NOMO-1 (cell line): ENCODE data around the gene TNFSF12.

ENCODE experiments used
- DNase-seq, 2 experiments: peaks; one replicate each; lab custom pipeline; 2025; ENCODE audit not compliant: unreplicated experiment in 2 of 2; lab: John Stamatoyannopoulos, UW

Gene TNFSF12

DNA sequence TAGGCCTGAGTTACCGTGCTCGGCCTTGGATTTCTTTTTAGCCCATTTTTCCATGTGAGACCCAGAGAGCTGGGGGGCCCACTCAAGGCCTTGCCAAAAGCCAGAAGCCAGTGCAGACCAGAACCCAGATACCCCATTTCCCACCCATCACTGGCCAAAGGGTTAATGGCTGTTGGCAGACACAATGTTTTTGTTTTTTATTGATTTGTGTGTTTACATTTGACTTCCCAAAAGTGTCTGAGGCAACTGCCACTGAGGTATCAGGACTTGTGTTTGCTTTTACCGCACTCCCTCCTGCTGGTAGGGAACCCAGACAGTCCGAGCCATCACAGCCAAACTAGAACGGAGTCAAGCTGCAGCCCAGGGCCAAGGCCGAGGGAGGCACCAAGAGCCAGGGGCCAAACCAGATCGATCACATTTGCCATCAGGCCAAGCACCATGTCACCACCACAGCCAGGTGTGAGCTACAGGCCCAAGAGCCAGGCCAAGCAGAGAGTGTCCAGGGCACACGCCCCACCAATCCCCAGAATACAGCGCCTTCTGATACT is 7.7 kb upstream of the TNFSF12 start:
- no peak for DNase-seq

DNA sequence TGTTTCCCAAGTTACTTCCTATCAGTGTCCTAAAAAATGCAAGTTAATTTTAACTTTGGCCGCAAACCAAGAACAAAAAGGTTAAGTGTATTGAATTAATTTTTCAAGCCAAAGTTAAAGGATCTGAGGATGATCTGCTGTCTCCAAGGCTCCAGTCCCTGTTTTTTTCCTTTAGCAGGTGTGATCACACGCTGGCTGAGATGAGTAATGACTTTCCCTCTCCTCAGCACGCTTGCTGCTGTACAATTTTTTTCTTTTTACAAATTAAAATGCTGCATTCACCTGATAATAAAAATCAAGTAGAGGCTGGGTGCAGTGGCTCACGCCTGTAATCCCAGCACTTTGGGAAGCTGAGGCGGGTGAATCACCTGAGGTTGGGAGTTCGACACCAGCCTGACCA is 3.9 kb upstream of the TNFSF12 start:
- DNase-seq: no peak

DNA sequence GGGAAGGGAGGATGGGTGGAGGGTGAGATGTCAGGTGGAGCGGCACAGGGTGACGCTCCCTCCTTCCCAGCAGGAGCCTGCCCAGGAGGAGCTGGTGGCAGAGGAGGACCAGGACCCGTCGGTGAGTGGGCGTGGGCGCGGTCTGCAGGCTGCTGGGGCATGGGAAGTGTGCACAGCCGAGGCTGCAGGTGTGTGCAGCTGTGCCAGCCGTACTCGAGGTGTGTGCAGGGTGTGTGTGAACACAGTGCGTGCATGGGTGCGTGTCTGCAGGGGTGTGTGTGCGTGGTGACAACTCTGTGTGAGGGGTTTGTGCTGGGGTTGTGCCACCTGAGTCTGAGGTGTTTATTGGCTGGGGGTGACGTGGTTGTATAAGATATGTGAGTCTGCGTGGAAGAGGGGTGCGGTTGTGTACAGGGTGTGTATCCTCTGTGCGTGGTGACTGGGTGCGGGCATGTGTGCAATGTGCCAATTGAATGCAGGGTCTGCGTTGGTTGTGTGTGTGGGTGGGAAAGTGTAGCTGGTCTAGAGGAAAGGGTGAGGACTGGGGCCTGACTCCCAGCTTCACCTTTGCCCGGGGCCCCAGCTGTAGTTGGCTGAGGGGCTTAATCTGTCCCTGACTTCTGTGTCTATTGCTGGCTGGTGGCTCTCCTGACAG is 670 bp downstream of the TNFSF12 start:
- DNase-seq: no peak

DNA sequence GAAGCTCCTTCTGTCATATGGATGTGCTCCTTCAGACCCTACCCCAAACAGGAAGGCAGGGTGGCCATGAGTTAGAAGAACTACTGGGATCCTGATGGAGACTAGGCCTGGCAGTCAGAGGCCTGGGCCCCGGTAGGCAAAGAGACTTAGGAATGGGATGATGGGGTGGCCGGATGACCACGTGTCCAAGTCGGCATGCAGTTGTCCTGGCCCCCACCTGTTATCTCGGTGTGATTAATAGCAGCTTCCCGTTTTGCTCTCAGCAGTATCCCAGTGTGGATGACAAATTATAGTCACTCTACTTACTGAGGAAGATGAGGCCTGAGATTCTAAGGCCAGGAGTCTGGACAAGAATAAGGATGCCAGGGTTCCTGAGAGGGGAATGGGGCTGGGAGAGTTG is 1.5 kb downstream of the TNFSF12 start:
- DNase-seq: no peak

DNA sequence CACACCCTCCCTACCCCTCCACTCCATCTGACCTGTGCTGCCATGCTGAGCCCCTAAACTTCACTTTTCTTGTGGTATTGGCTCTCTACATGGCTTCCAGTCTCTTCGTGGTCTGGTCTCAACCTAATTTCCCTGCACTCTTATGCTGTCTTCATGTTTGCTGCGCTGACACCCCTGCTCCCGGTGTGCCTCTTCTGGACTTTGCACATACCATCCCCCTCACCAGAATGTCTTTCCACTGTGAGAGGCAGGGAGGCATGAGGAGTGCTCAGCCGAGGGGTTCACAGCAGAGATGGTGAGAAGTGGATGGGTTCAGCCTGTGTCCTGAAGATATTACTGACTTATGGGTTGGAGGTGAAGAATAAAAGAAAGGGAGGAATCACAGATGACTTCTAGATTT is 2.5 kb downstream of the TNFSF12 start:
- DNase-seq: no peak

DNA sequence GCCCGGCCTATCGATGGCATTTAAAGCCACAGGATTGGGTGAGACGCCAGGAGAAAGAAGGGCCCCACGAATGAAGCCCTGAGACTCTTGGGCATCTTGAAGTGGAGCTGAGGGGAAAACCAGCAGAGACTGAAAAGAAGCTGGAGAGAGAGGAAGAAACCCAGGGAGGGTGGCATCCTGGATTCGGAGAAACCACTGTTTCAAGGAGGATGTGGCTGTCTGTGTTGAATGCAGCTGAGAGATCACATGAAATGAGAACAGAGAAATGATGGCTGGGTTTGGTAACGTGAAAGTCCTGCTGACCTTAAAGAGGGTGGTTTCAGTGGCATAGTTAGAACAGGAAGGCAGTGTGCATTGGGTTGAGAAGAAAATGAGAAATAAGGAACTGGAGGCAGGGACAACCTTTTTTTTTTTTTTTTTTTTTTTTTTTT is 3.8 kb downstream of the TNFSF12 start:
- peak; percentile 52 to 84 for DNase-seq

DNA sequence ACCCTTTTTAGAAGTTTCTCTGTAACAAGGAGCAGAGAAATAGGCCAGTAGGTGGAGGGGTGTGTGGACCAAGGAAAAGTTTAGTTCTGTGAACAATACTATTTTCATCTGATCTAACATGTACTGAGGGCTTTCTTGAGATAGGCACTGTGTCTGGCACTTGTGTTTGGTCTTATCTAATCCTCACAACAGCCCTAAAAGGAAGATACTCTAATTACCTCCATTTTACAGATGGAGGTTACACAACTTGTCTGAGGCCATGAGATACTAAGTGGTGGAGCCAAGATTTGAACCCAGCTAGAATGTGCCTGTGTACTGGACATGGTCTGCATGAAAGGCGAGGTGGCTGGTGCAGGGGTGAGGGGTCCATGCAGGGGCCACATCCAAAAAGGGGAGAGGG is 4.5 kb downstream of the TNFSF12 start:
- no peak for DNase-seq

DNA sequence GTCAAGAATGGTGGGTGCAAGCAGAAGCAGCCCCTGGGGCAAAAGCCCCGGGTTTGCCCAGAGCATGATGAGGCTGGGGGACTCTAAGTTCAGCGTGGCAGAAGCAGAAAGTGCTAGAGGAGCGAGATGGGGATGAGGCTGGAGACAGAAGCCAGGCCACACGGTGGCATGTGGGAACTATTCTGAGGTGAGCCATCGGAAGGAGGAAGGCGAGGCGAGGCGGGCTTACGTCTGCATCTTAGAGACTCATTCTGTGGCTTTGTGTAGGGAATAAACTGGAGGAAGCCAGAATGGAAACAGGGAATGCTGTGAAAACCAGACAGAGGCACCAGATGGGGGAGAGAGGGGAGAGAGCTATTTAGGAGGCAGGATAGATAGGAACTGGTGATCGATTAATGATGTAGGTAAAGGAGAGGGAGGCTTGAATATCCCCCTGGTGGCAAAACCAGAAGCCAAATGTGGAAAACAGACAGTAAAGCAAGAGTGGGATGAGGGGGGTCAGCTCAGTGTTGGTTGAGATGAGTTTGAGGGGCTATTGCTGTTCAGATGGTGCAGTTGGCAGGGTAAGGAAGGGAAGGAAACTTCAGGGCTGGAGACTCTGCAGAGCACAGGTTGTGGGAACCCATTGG is 6.6 kb downstream of the TNFSF12 start:
- DNase-seq: no peak

DNA sequence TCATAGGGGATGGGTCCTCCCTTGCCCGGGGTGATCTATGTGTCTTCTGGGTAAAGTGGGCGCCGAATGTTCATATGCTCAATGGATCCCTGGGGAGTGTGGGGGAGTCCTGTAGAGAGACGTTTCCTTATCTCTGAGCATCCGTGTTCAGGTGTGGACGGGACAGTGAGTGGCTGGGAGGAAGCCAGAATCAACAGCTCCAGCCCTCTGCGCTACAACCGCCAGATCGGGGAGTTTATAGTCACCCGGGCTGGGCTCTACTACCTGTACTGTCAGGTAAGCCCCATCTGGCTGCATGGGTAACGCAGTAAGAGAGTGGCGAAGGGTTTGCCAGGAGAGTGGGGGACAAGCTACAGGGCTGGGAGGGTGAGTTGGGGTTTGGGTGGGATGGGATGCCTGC is 7.8 kb downstream of the TNFSF12 start:
- no peak for DNase-seq

DNA sequence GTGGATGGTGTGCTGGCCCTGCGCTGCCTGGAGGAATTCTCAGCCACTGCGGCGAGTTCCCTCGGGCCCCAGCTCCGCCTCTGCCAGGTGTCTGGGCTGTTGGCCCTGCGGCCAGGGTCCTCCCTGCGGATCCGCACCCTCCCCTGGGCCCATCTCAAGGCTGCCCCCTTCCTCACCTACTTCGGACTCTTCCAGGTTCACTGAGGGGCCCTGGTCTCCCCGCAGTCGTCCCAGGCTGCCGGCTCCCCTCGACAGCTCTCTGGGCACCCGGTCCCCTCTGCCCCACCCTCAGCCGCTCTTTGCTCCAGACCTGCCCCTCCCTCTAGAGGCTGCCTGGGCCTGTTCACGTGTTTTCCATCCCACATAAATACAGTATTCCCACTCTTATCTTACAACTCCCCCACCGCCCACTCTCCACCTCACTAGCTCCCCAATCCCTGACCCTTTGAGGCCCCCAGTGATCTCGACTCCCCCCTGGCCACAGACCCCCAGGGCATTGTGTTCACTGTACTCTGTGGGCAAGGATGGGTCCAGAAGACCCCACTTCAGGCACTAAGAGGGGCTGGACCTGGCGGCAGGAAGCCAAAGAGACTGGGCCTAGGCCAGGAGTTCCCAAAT is 8.4 kb downstream of the TNFSF12 start:
- no peak for DNase-seq

DNA sequence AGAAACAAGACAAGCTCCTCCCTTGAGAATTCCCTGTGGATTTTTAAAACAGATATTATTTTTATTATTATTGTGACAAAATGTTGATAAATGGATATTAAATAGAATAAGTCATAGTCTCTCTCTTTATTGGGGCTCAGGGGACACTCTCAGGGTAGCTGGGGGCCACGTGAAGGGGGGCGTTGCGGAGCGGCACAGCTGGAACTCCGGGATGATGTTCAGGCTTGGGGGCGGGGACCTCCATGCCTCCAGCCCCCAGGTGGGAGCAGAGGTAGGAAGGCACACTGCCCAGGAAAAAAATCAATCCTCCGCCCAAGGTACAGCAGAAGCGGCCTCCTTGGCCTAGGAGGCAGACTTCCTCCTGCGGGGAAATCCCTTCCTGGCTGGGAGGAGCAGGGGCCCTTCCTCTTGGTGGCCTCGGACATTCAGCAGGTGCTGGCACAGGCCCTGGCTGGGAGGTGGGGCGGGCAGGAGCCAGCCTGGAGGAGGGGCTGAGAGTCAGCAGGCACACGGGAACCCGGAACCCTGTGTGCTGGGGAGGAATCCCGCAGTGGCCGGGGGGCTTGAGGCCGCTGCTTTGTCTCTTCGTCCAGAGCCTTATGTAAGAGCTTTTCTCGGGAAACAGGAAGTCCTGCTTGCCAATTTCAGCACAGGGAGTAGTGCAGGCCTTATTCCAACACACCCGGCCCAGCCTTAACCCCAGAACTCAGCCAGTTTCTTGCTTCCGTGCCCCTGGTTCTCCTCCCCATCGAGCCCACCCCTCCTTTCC is 9.1 kb downstream of the TNFSF12 start:
- peak; percentile 78 to 92 for DNase-seq

DNA sequence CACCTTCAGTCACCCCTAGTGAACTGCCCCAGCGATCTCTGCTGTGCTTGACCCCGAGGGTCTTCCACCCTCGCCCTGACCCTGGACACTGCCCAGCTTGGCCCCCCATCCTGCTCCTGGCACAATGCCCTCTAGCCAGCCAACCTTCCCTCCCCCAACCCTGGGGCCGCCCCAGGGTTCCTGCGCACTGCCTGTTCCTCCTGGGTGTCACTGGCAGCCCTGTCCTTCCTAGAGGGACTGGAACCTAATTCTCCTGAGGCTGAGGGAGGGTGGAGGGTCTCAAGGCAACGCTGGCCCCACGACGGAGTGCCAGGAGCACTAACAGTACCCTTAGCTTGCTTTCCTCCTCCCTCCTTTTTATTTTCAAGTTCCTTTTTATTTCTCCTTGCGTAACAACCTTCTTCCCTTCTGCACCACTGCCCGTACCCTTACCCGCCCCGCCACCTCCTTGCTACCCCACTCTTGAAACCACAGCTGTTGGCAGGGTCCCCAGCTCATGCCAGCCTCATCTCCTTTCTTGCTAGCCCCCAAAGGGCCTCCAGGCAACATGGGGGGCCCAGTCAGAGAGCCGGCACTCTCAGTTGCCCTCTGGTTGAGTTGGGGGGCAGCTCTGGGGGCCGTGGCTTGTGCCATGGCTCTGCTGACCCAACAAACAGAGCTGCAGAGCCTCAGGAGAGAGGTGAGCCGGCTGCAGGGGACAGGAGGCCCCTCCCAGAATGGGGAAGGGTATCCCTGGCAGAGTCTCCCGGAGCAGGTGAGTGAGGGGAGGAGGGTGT is 9.9 kb downstream of the TNFSF12 start, which contains the start of gene TNFSF13:
TNFSF13 (plus strand) TSS at position 207 of the 776 bp plus-strand sequence; CDS start at position 497, 290 bp downstream.
- DNase-seq: peak; percentile 61 to 86

DNA sequence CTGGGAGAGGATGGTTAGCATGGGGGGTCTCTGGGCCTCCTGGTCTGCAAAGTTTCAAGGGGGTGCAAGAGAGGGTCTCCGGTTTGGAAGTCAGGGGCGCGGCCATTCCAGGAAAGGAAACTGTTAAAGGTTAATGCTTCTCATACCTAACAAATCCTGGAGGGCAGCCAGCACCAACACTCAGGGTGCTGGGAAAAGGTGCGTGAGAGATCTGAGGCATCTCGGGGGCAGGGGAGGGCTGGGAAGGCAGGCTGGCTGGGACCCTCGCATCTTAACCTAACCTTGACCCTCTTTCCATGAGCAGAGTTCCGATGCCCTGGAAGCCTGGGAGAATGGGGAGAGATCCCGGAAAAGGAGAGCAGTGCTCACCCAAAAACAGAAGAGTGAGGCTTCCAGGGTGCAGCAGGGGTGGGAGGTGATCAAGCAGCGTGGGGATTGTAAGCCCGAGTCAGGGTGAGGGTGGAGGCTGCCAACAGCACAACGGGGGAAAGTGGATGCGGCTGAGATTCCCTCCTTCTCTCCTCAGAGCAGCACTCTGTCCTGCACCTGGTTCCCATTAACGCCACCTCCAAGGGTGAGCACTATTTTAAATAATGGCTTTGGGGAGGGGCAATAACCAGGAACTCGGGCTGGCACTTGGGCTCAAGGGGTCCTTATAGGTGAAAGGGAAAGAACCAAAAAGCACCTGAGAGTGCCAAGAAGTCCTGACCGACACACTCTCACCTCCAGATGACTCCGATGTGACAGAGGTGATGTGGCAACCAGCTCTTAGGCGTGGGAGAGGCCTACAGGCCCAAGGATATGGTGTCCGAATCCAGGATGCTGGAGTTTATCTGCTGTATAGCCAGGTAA is 10.7 kb downstream of the TNFSF12 start:
- no peak for DNase-seq

DNA sequence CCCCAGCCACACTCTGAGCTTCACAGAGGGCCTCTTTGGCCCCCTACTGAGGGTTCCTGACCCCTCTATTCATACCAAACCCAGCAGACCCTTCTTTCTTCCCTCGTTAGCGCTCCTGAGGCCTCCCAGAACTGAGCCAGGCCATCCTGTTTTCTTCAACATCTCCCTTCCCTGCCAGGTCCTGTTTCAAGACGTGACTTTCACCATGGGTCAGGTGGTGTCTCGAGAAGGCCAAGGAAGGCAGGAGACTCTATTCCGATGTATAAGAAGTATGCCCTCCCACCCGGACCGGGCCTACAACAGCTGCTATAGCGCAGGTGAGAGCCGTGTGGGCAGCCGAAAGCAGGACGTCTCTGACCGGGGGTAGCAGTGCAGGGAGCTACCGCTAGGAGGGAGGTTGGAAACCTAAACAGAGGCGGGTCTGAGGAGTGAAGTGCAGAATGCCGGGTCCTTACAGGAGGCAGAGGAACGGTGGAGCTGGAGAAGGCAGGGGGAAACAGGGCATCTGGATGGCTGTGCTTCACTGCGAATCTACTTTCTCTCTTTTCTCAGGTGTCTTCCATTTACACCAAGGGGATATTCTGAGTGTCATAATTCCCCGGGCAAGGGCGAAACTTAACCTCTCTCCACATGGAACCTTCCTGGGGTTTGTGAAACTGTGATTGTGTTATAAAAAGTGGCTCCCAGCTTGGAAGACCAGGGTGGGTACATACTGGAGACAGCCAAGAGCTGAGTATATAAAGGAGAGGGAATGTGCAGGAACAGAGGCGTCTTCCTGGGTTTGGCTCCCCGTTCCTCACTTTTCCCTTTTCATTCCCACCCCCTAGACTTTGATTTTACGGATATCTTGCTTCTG is 11.5 kb downstream of the TNFSF12 start:
- peak in 1 of 2 experiments; percentile 39 for DNase-seq

DNA sequence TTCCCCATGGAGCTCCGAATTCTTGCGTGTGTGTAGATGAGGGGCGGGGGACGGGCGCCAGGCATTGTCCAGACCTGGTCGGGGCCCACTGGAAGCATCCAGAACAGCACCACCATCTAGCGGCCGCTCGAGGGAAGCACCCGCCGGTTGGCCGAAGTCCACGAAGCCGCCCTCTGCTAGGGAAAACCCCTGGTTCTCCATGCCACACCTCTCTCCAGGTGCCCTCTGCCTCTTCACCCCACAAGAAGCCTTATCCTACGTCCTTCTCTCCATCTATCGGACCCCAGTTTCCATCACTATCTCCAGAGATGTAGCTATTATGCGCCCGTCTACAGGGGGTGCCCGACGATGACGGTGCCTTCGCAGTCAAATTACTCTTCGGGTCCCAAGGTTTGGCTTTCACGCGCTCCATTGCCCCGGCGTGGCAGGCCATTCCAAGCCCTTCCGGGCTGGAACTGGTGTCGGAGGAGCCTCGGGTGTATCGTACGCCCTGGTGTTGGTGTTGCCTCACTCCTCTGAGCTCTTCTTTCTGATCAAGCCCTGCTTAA is 12.2 kb downstream of the TNFSF12 start:
- peak; percentile 70 to 72 for DNase-seq

DNA sequence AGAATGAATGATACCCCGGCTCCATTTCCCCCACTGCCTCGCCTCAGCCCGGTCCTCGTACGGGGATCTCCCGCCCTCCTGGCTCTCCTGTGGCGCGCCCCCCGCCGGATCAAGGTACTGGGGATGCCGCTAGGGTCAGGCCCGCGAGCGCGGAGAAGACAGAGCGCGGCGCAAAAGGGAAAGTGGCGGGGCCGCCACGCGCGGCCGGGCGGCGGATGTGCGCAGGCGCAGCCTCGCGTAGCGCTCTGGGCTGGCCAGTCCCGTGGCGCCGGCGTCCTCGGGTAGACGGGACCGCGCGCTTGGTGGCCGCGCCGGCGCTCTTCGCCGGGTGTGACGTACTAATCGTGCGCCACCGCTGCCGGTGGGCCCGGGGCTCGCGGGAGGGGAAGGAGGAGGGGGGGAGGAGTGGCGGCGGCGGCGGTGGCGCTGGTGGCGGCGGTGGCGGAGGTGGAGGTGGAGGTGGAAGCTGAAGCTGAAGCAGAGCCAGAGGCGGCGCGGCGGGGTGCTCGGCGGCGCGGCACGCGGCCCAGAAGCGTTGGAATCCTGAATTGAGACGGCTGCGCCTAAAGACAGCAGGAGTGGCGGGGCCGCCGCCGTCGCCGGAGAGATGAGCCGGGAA is 12.8 kb downstream of the TNFSF12 start, which contains the start of gene SENP3:
SENP3 (plus strand) TSS at position 331 of the 619 bp plus-strand sequence. CDS start 1,158 bp downstream, outside the sequence.
- DNase-seq: peak; percentile 75 to 85

DNA sequence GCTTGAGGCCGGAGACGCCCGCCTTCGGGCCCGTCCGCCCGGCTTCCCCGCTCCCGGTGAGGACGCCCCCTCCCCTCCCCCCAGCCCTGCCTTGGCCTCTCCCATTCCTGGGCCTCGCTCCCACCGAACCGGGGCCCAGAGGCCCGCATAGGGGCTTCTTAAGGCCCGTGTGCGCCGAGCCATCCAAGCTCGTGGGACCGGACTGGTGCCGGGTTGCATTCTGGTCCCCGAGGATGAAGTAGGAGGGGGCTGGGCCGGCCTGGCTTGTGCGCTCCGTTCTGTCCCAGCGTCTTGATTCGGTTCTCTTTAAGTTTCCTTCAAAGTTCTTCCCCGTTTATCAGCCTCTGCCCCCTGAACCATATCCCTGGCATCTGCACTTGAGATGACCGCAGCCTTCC is 13.3 kb downstream of the TNFSF12 start:
- no peak for DNase-seq
